NB4 (cell line): ENCODE results near the gene KLF18.

Experiments
- POLR2A ChIP-seq: IDR thresholded peaks from 2 replicates; pipeline ENCODE4 v1.6.1; 2011; ENCODE audit warnings: mild to moderate bottlenecking; ENCODE audit not compliant: insufficient read length; ENCODE audit errors: extremely low read depth
- TF ChIP-seq, protein P1 (sequence below): IDR thresholded peaks from one replicate; pipeline ENCODE4 v1.5.1; 2012; ENCODE audit warnings: low read depth, low read length

DNA sequence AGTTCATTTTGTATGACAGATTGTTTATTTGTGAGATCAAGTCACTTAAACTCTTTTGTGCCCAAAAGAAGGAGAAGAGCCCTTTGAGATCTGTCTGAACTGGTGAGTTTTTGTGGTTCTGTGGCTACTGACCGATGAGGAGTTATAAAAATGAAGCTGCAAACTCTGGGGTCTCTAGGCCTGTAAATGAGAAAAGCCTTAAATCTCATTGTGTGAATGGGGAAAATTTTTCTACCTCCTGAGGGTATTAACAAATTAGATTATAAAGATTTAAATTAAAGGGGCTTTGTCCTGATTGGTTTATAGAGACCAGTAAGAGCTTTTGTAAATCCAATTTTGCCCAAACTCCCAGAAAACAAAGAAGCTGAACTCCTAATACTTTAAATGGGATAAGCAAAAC lies 32.5 kb downstream of the KLF18 start:
- TF ChIP-seq, protein P1, sequence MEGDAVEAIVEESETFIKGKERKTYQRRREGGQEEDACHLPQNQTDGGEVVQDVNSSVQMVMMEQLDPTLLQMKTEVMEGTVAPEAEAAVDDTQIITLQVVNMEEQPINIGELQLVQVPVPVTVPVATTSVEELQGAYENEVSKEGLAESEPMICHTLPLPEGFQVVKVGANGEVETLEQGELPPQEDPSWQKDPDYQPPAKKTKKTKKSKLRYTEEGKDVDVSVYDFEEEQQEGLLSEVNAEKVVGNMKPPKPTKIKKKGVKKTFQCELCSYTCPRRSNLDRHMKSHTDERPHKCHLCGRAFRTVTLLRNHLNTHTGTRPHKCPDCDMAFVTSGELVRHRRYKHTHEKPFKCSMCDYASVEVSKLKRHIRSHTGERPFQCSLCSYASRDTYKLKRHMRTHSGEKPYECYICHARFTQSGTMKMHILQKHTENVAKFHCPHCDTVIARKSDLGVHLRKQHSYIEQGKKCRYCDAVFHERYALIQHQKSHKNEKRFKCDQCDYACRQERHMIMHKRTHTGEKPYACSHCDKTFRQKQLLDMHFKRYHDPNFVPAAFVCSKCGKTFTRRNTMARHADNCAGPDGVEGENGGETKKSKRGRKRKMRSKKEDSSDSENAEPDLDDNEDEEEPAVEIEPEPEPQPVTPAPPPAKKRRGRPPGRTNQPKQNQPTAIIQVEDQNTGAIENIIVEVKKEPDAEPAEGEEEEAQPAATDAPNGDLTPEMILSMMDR, result no peak
- TF ChIP-seq POLR2A, result no peak
